Small intestine (tissue), 7 donors: ENCODE results near the gene DGKZ. TPM values are rescaled to one million over a fixed set of nuclear protein-coding genes. Genes with fewer than 3 reads are reported as not detected.

Source experiments
- DNase-seq, 2 donors: peaks; one replicate each; pipeline versions ENCODE4 v3.0.0 to v3.0.0-alpha.2; 2013
- FAIRE-seq: peaks from 2 replicates; lab custom pipeline; 2012; peaks lifted over from hg19 to GRCh38; lab: Jason Lieb, UNC
- H3K27ac ChIP-seq, 3 donors: one replicate each; pipeline ENCODE4 v1.5.1; 2013; ENCODE audit warnings: low read length in 2 of 3, mild to moderate bottlenecking in 2 of 3, control low read depth in 1 of 3, inconsistent platforms in 1 of 3, low read depth in 1 of 3, moderate library complexity in 1 of 3
- H3K27me3 ChIP-seq, 3 donors: one replicate each; pipeline ENCODE4 v1.6.1; 2013; ENCODE audit warnings: low read length in 3 of 3, inconsistent platforms in 1 of 3; ENCODE audit not compliant: control insufficient read depth in 3 of 3, insufficient read depth in 3 of 3
- H3K36me3 ChIP-seq, 3 donors: one replicate each; pipeline ENCODE4 v1.6.1; 2013; ENCODE audit warnings: low read length in 3 of 3, inconsistent platforms in 1 of 3, low read depth in 1 of 3, mild to moderate bottlenecking in 1 of 3, moderate library complexity in 1 of 3; ENCODE audit not compliant: control insufficient read depth in 3 of 3, insufficient read depth in 2 of 3
- H3K4me1 ChIP-seq, 3 donors: one replicate each; pipeline ENCODE4 v1.6.1; 2013; ENCODE audit warnings: low read length in 2 of 3, inconsistent platforms in 1 of 3, low read depth in 1 of 3, mild to moderate bottlenecking in 1 of 3, moderate library complexity in 1 of 3; ENCODE audit not compliant: control insufficient read depth in 3 of 3, insufficient read depth in 2 of 3
- H3K4me3 ChIP-seq, 3 donors: one replicate each; pipeline ENCODE4 v1.5.1; 2013; ENCODE audit warnings: low read length in 3 of 3, control low read depth in 1 of 3, inconsistent platforms in 1 of 3, low read depth in 1 of 3, mild to moderate bottlenecking in 1 of 3, moderate library complexity in 1 of 3
- H3K9me3 ChIP-seq, 2 donors: one replicate each; pipeline ENCODE4 v1.6.1; 2013; ENCODE audit warnings: low read depth in 1 of 2, low read length in 1 of 2; ENCODE audit not compliant: control insufficient read depth in 2 of 2, insufficient read depth in 1 of 2
- WGBS, 3 donors: extraction: QIAGEN DNeasy Blood & Tissue Kit; methylation state at CpG; one replicate each; pipeline ENCODE4 v1.1.7; 2013; 5-methylcytosine and 5-hydroxymethylcytosine counted together
- polyA plus RNA-seq, 4 donors: library from polyadenylated mRNA; stranded (reverse) in 3 of 4; unstranded in 1 of 4; fragments of 200-250 nt in 3 of 4; fragments of 120-200 nt in 1 of 4; gene quantifications; one replicate each; pipeline versions ENCODE4 v1.2.1 to v1.2.3, GENCODE V29; 2013
- donor health status: healthy with polysubstance abuse.
- donor health status: control.
- donor health status: control.
- donor health status: Bipolar disorder and iron deficiency.
- donor health status: healthy.

The DGKZ gene
- polyA plus RNA-seq, 4 donors, result 41.0 to 122 (median 103) TPM

- no peaks in the 10 kb centered on the region for H3K9me3 ChIP-seq
- no peak overlapping the region for H3K27ac ChIP-seq
- FAIRE-seq (no peak), DNase-seq (peak in 1 of 2 donors; percentile 45)
- H3K27me3 ChIP-seq, result peaks cover 3 to 46% (median 27%) of the 10 kb centered on the region in 3 donors
- H3K36me3 ChIP-seq, result peaks cover 0 to 6% (median 0%) of the 10 kb centered on the region in 3 donors
- 2 to 7% (median 5%) methylated on average over 49 of the region's 49 CpGs for WGBS, 3 donors
- peaks cover 3 to 38% (median 6%) of the 10 kb centered on the region in 3 donors for H3K4me1 ChIP-seq
- peak overlapping the region in 2 of 3 donors; percentile 48 to 59 for H3K4me3 ChIP-seq
Observed at GRCh38 chr11:46390331-46391171, 43.3 kb downstream of the DGKZ start.

GRCh38 chr11:46391186-46391577, 43.9 kb downstream of the DGKZ start:
- Histone ChIP-seq H3K4me1 (peaks cover 3 to 38% (median 6%) of the 10 kb centered on the region in 3 donors), H3K4me3 (peak overlapping the region in 2 of 3 donors; percentile 3 to 59), H3K27me3 (peaks cover 3 to 46% (median 25%) of the 10 kb centered on the region in 3 donors), H3K9me3 (no peaks in the 10 kb centered on the region), H3K27ac (no peak overlapping the region), H3K36me3 (peaks cover 0 to 12% (median 0%) of the 10 kb centered on the region in 3 donors)
- peak in 1 of 2 donors; percentile 14 for DNase-seq
- 1 to 3% (median 2%) methylated on average over 6 to 31 of the region's 31 CpGs for WGBS, 3 donors
- FAIRE-seq, result no peak

GRCh38 chr11:46391578-46392420, 44.5 kb downstream of the DGKZ start, which contains the start of gene CHRM4:
Gene CHRM4, minus strand, starts transcription at chr11:46391776. Its CDS starts 5,219 bp downstream, at chr11:46386557.
- Histone ChIP-seq H3K4me3 (peak within 1 kb of the TSS; percentile 16 to 59 (median 48)), H3K4me1 (peaks cover 3 to 38% (median 6%) of the 10 kb centered on the region in 3 donors), H3K27ac (peak within 1 kb of the TSS in 1 of 3 donors; percentile 8), H3K9me3 (no peaks in the 10 kb centered on the region), H3K27me3 (peaks cover 3 to 46% (median 20%) of the 10 kb centered on the region in 3 donors), H3K36me3 (peaks cover 0 to 17% (median 0%) of the 10 kb centered on the region in 3 donors)
- DNase-seq (peak; percentile 50 to 73), FAIRE-seq (no peak)
- WGBS, 3 donors, result 1 to 2% (median 1%) methylated on average over 53 to 123 of the region's 123 CpGs

- Histone ChIP-seq H3K4me3 (peak overlapping the region in 2 of 3 donors; percentile 35 to 59), H3K9me3 (no peaks in the 10 kb centered on the region), H3K27ac (peak overlapping the region in 1 of 3 donors; percentile 8), H3K4me1 (peaks cover 3 to 37% (median 6%) of the 10 kb centered on the region in 3 donors), H3K36me3 (peaks cover 0 to 25% (median 4%) of the 10 kb centered on the region in 3 donors), H3K27me3 (peaks cover 3 to 42% (median 19%) of the 10 kb centered on the region in 3 donors)
- 2 to 8% (median 3%) methylated on average over 51 to 71 of the region's 71 CpGs for WGBS, 3 donors
- DNase-seq (peak; percentile 79 to 94), FAIRE-seq (no peak)
Observed at GRCh38 chr11:46392421-46393230, 45.4 kb downstream of the DGKZ start.

- Histone ChIP-seq H3K9me3 (no peaks in the 10 kb centered on the region), H3K36me3 (peaks cover 2 to 31% (median 6%) of the 10 kb centered on the region in 3 donors), H3K27ac (no peak overlapping the region), H3K27me3 (peaks cover 3 to 36% (median 17%) of the 10 kb centered on the region in 3 donors), H3K4me3 (peak overlapping the region in 2 of 3 donors; percentile 29 to 35), H3K4me1 (peaks cover 3 to 31% (median 6%) of the 10 kb centered on the region in 3 donors)
- no peak for FAIRE-seq
- no peak for DNase-seq
- 54 to 65% (median 64%) methylated on average over 4 of the region's 4 CpGs for WGBS, 3 donors
Observed at GRCh38 chr11:46393231-46393616, 46.0 kb downstream of the DGKZ start.

- WGBS, 3 donors, result 72 to 82% (median 76%) methylated on average over 4 of the region's 4 CpGs
- FAIRE-seq, result no peak
Observed at GRCh38 chr11:46393759-46394158, 46.5 kb downstream of the DGKZ start.

GRCh38 chr11:46397526-46397925, 50.3 kb downstream of the DGKZ start:
- H3K36me3 ChIP-seq, result peaks cover 2 to 60% (median 6%) of the 10 kb centered on the region in 3 donors
- FAIRE-seq, result no peak
- 96 to 99% (median 97%) methylated on average over 14 to 19 of the region's 19 CpGs for WGBS, 3 donors

More at GRCh38 chr11:46393759-46394158, 46.5 kb downstream of the DGKZ start:
- no peak overlapping the region for H3K4me3 ChIP-seq
- H3K9me3 ChIP-seq, result no peaks in the 10 kb centered on the region
- DNase-seq, result peak in 1 of 2 donors; percentile 29
- H3K27ac ChIP-seq, result no peak overlapping the region
- H3K36me3 ChIP-seq, result peaks cover 2 to 32% (median 6%) of the 10 kb centered on the region in 3 donors
- H3K4me1 ChIP-seq, result peaks cover 3 to 26% (median 6%) of the 10 kb centered on the region in 3 donors
- peaks cover 3 to 31% (median 12%) of the 10 kb centered on the region in 3 donors for H3K27me3 ChIP-seq

More at GRCh38 chr11:46397526-46397925, 50.3 kb downstream of the DGKZ start:
- peaks cover 0 to 4% (median 0%) of the 10 kb centered on the region in 3 donors for H3K27me3 ChIP-seq
- H3K4me3 ChIP-seq, result no peak overlapping the region
- peaks cover 0 to 5% (median 3%) of the 10 kb centered on the region in 3 donors for H3K4me1 ChIP-seq
- no peak overlapping the region for H3K27ac ChIP-seq
- H3K9me3 ChIP-seq, result no peaks in the 10 kb centered on the region
- DNase-seq, result no peak
